GM12878 (cell line): ENCODE results near the gene MAML2. TPM values are rescaled to one million over a fixed set of nuclear protein-coding genes. Genes with fewer than 3 reads are reported as not detected.

Experiments used
- ATAC-seq: fragments of 200-7000 bp; cut with Tn5 transposase; 3 replicates; pipeline ENCODE4 v1.9.1; 2020; ENCODE audit warnings: mild to moderate bottlenecking, moderate library complexity
- BruUV-seq: library from RNA; stranded (reverse); fragments of 400-500 nt; replicated peaks from 2 replicates; lab custom pipeline; 2021; lab: Mats Ljungman, UMichigan
- CTCF ChIA-PET: fragments of 300-600 bp; sonication (Branson Sonifier 250); formaldehyde crosslinking; extraction: SDS; loops from one replicate; lab custom pipeline; 2021; ENCODE audit warnings: inconsistent platforms; lab: Yijun Ruan, JAX
- POLR2A ChIA-PET: fragments of 350-600 bp; formaldehyde crosslinking; extraction: SDS; loops from one replicate; lab custom pipeline; 2021; ENCODE audit warnings: inconsistent platforms; lab: Charles Lee
- RAD21 ChIA-PET: fragments of 300-600 bp; sonication (Branson Sonifier 250); formaldehyde crosslinking; loops from one replicate; lab custom pipeline; 2023; ENCODE audit warnings: antibody characterized with exemption; ENCODE audit not compliant: unreplicated experiment; lab: Charles Lee
- SMC1A ChIA-PET: fragments of 300-600 bp; sonication (Branson Sonifier 250); formaldehyde crosslinking; loops from one replicate; lab custom pipeline; 2023; ENCODE audit not compliant: unreplicated experiment, uncharacterized antibody; lab: Charles Lee
- DNase-seq: peaks from one replicate; pipeline ENCODE4 v3.0.0-alpha.2; 2011; ENCODE audit warnings: low read depth, low spot score
- FAIRE-seq: peaks from 3 replicates; lab custom pipeline; 2011; peaks lifted over from hg19 to GRCh38; lab: Jason Lieb, UNC
- H2AFZ ChIP-seq: 2 replicates; pipeline ENCODE4 v1.6.0; 2011; ENCODE audit warnings: low read depth, low read length, control low read depth; ENCODE audit not compliant: control insufficient read depth
- H3K27ac ChIP-seq: 2 replicates; pipeline ENCODE4 v1.5.1; 2011; ENCODE audit warnings: control low read depth; ENCODE audit not compliant: control insufficient read depth, insufficient read depth
- H3K27me3 ChIP-seq, 2 experiments: replicated peaks in 1 of 2; 2 replicates each; pipeline versions ENCODE4 v1.6.0 to v1.6.1; 2011; ENCODE audit warnings: low read length in 1 of 2; ENCODE audit not compliant: control insufficient read depth in 2 of 2, insufficient read depth in 2 of 2
- H3K36me3 ChIP-seq, 2 experiments: 2 replicates each; pipeline ENCODE4 v1.5.1; 2011; ENCODE audit warnings: low read length in 1 of 2; ENCODE audit not compliant: control insufficient read depth in 2 of 2, insufficient read depth in 2 of 2
- H3K4me1 ChIP-seq: 2 replicates; pipeline ENCODE4 v1.6.1; 2011; ENCODE audit warnings: mild to moderate bottlenecking, low read length, moderate library complexity, mixed read lengths; ENCODE audit not compliant: control insufficient read depth, insufficient read depth
- H3K4me2 ChIP-seq: 2 replicates; pipeline ENCODE4 v1.6.0; 2011; ENCODE audit warnings: control low read depth; ENCODE audit not compliant: control insufficient read depth, insufficient read depth
- H3K4me3 ChIP-seq: fragments of 200-600 bp; sonication (generic); 2 replicates; pipeline ENCODE4 v1.5.1; 2016
- H3K79me2 ChIP-seq: 2 replicates; pipeline ENCODE4 v1.6.0; 2011; ENCODE audit warnings: low read length; ENCODE audit not compliant: control insufficient read depth, insufficient read depth
- H3K9ac ChIP-seq: 2 replicates; pipeline ENCODE4 v1.8.0; 2011; ENCODE audit warnings: low read length, control low read depth, mixed read lengths; ENCODE audit not compliant: control insufficient read depth, insufficient read depth
- H3K9me3 ChIP-seq: replicated peaks from 3 replicates; pipeline ENCODE4 v1.5.1; 2011; ENCODE audit warnings: mild to moderate bottlenecking, low read length; ENCODE audit not compliant: control insufficient read depth, insufficient read depth
- H4K20me1 ChIP-seq: 2 replicates; pipeline ENCODE4 v1.6.0; 2011; ENCODE audit not compliant: control insufficient read depth, insufficient read depth
- ATF7 ChIP-seq: fragments of 450-650 bp; IDR thresholded peaks from 2 replicates; pipeline ENCODE4 v1.6.1; 2016; ENCODE audit warnings: low read depth, mild to moderate bottlenecking
- BACH1 ChIP-seq: fragments of 450-650 bp; IDR thresholded peaks from 2 replicates; pipeline ENCODE4 v1.6.1; 2017; ENCODE audit warnings: mild to moderate bottlenecking, borderline replicate concordance
- CREB1 ChIP-seq: IDR thresholded peaks from 2 replicates; pipeline ENCODE4 v1.6.1; 2012; ENCODE audit warnings: low read depth, mild to moderate bottlenecking, inconsistent platforms
- EED ChIP-seq: sonication (generic); IDR thresholded peaks from 2 replicates; pipeline ENCODE4 v1.6.1; 2016; ENCODE audit warnings: antibody characterized with exemption, low read depth
- HDAC6 ChIP-seq: fragments of 200-600 bp; sonication (generic); IDR thresholded peaks from one replicate; pipeline ENCODE4 v1.8.0; 2017; ENCODE audit warnings: antibody characterized with exemption; ENCODE audit not compliant: unreplicated experiment
- IKZF2 ChIP-seq, 2 experiments: fragments of 450-650 bp; IDR thresholded peaks; 2 replicates each; pipeline ENCODE4 v1.6.1; 2017; ENCODE audit warnings: mild to moderate bottlenecking in 2 of 2, moderate library complexity in 2 of 2
- IRF3 ChIP-seq: fragments of 450-650 bp; IDR thresholded peaks from 2 replicates; pipeline ENCODE4 v1.6.1; 2014; ENCODE audit warnings: mild to moderate bottlenecking
- KAT2A ChIP-seq: conservative IDR thresholded peaks from 2 replicates; pipeline ENCODE4 v1.6.1; 2011; ENCODE audit warnings: low read depth, low read length; ENCODE audit not compliant: control insufficient read depth
- MTA3 ChIP-seq: IDR thresholded peaks from 2 replicates; pipeline ENCODE4 v1.6.1; 2012; ENCODE audit warnings: low read length, inconsistent platforms, borderline replicate concordance
- MYC ChIP-seq: IDR thresholded peaks from 2 replicates; pipeline ENCODE4 v1.6.1; 2011; ENCODE audit warnings: mild to moderate bottlenecking, low read length, moderate library complexity, inconsistent platforms; ENCODE audit not compliant: insufficient read depth, insufficient replicate concordance, insufficient read length, severe bottlenecking
- RBBP5 ChIP-seq: fragments of 200-600 bp; sonication (generic); conservative IDR thresholded peaks from 2 replicates; pipeline ENCODE4 v1.6.1; 2016
- RFX5 ChIP-seq: IDR thresholded peaks from 2 replicates; pipeline ENCODE4 v1.6.1; 2011; ENCODE audit warnings: low read depth, low read length, improper control_type of control experiment
- SIX5 ChIP-seq: IDR thresholded peaks from 2 replicates; pipeline ENCODE4 v1.6.1; 2011; ENCODE audit warnings: mild to moderate bottlenecking, low read depth, low read length, moderate library complexity; ENCODE audit not compliant: severe bottlenecking
- SRF ChIP-seq, 2 experiments: IDR thresholded peaks; 2 replicates each; pipeline ENCODE4 v1.6.1; 2011; ENCODE audit warnings: low read depth in 2 of 2, low read length in 2 of 2, mild to moderate bottlenecking in 1 of 2, moderate library complexity in 1 of 2
- TARDBP ChIP-seq: IDR thresholded peaks from 2 replicates; pipeline ENCODE4 v1.6.1; 2016; ENCODE audit warnings: borderline replicate concordance
- ZBTB4 ChIP-seq: fragments of 450-650 bp; formaldehyde crosslinking; IDR thresholded peaks from 2 replicates; pipeline ENCODE4 v1.4.0; 2022; ENCODE audit warnings: mild to moderate bottlenecking, moderate library complexity
- WGBS: methylation state at CpG from one replicate; pipeline ENCODE4 v1.1.6; 2016; ENCODE audit warnings: low lambda C conversion rate; ENCODE audit not compliant: insufficient replicate concordance, insufficient coverage; ENCODE audit errors: missing lambda C conversion rate; 5-methylcytosine and 5-hydroxymethylcytosine counted together
- in situ Hi-C: fragments of 300-500 bp; cut with MboI; formaldehyde crosslinking; loops from 9 replicates; pipeline ENCODE4 v1.14.3; 2018; ENCODE audit warnings: mixed read lengths
- intact Hi-C: fragments of 100-400 bp; cut with micrococcal nuclease; formaldehyde crosslinking; loops from one replicate; pipeline ENCODE4 v1.14.2; 2022; ENCODE audit not compliant: unreplicated experiment
- polyA plus RNA-seq, 11 experiments: library from polyadenylated mRNA; depleted of rRNA in 4 of 11; unstranded in 6 of 11; stranded (reverse) in 5 of 11; fragments of >200 nt; fragmentation: Nextera tagmentation in 4 of 11; fragmentation: Illumina TruSeq in 1 of 11; extraction: Ambion mirVana in 4 of 11; extraction: Trizol in 1 of 11; gene quantifications; 1 replicate in 1 of 11; 2 replicates in 10 of 11; pipeline versions ENCODE4 v1.2.1 to v1.2.3, GENCODE V29; 2011 to 2016; ENCODE audit warnings: inconsistent platforms in 2 of 11, missing spikeins in 2 of 11, low read depth in 1 of 11
- total RNA-seq, 4 experiments: library from RNA; depleted of rRNA in 3 of 4; stranded (reverse); fragments of >200 nt in 3 of 4; fragmentation: Illumina TruSeq in 1 of 4; extraction: Trizol in 1 of 4; gene quantifications; 2 replicates each; pipeline versions ENCODE4 v1.2.1 to v1.2.3, GENCODE V29; 2013 to 2021

Gene MAML2
- total and polyA plus RNA-seq, 10 of the 15 experiments (the other 5 are each of a cell fraction or from before 2014, with no cell fraction given), result 2.5 to 15.1 (median 12.0) TPM

GRCh38 chr11:96292291-96293010, 50.5 kb downstream of the MAML2 start (continued):
- no peak for TF ChIP-seq TARDBP
- TF ChIP-seq EED, result no peak
- TF ChIP-seq IRF3, result no peak
- TF ChIP-seq SIX5, result no peak

GRCh38 chr11:96290631-96291030, 52.4 kb downstream of the MAML2 start:
- Histone ChIP-seq H3K9me3 (peaks cover 3% of the 10 kb centered on the region; the same call in 2 of the 3 replicates), H4K20me1 (no peaks in the 10 kb centered on the region), H3K4me2 (no peak overlapping the region), H3K27me3 (no peaks in the 10 kb centered on the region), H2AFZ (no peak overlapping the region), H3K79me2 (peaks cover 73% of the 10 kb centered on the region), H3K9ac (no peak overlapping the region), H3K27ac (no peak overlapping the region)
- DNase-seq (no peak), ATAC-seq (no peak), FAIRE-seq (no peak)
- ChIA-PET CTCF (interaction anchor here (1.2 kb wide), 1 partner anchor 45 kb away, joined by 3 read pairs; no protein-coding TSS in a partner anchor), SMC1A (interaction anchor here (0.6 to 1.6 kb wide), 4 partner anchors 7 to 136 kb away, joined by 3 to 8 read pairs (median 4); no protein-coding TSS in a partner anchor), RAD21 (no interaction called here)
- TSS peak; percentile 16 for BruUV-seq
- intact Hi-C loops, result no loop called here
- WGBS, result 35% methylated on average over 1 of the region's 1 CpG
- no peak for TF ChIP-seq SRF (IDR thresholded peaks at IDR 0.05; ENCODE audit: low read depth in 2 of 2, low read length in 2 of 2)
- no peak for TF ChIP-seq RBBP5
- no peak for TF ChIP-seq IKZF2 (IDR thresholded peaks at IDR 0.05)
- TF ChIP-seq ATF7, result no peak
- no peak for TF ChIP-seq HDAC6
- TF ChIP-seq KAT2A, result no peak
- TF ChIP-seq MTA3, result no peak
- no peak for TF ChIP-seq CREB1
- no peak for TF ChIP-seq ZBTB4
- TF ChIP-seq RFX5, result no peak
- TF ChIP-seq MYC, result no peak
- TF ChIP-seq BACH1, result no peak
- TF ChIP-seq, all 136 proteins: peak for 0
- peaks cover 0 to 4% of the 10 kb centered on the region in 2 experiments; a peak in 2 of 4 replicates for H3K36me3 ChIP-seq
- no peak overlapping the region for H3K4me3 ChIP-seq
- H3K4me1 ChIP-seq, result peaks cover 45% of the 10 kb centered on the region
- in situ Hi-C loops, result no loop called here
- POLR2A ChIA-PET, result no interaction called here
